22Rv1 (cell line): Measurements from ENCODE around the gene DDB1.
A peak's percentile ranks its signal among the peaks of the same experiment; 100 is the strongest.

Experiments used
- H3K27ac ChIP-seq: fragments of 450-650 bp; 2 replicates; pipeline ENCODE4 v1.5.1; 2017
- ZFX ChIP-seq: fragments of 450-650 bp; IDR thresholded peaks from 2 replicates; pipeline ENCODE4 v1.6.1; 2017; ENCODE audit warnings: antibody characterized with exemption, borderline replicate concordance
- TF ChIP-seq, protein P1 (sequence below): fragments of 450-650 bp; IDR thresholded peaks from 2 replicates; pipeline ENCODE4 v1.5.1; 2017; ENCODE audit warnings: mild to moderate bottlenecking

DDB1 gene

DNA sequence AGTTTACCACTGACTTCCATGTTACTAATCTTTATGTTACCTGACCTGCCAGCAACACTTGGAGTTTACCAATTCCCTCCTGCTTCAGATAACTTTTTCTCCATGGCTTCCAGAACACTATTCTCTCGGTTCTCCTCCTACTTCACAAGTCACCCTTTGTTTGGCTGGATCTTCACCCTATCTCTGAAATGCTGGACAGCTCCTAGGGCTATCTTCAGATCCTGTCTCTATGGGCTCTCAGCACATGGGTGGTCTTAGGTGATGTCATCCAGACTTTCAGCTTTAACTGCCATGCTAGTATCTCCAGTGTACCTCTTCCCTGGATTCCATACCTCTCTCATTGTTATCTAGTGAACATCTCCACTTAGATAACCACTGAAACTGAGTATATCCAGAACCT is 25.6 kb downstream of the DDB1 start:
- TF ChIP-seq ZFX: no peak
- TF ChIP-seq, protein P1, sequence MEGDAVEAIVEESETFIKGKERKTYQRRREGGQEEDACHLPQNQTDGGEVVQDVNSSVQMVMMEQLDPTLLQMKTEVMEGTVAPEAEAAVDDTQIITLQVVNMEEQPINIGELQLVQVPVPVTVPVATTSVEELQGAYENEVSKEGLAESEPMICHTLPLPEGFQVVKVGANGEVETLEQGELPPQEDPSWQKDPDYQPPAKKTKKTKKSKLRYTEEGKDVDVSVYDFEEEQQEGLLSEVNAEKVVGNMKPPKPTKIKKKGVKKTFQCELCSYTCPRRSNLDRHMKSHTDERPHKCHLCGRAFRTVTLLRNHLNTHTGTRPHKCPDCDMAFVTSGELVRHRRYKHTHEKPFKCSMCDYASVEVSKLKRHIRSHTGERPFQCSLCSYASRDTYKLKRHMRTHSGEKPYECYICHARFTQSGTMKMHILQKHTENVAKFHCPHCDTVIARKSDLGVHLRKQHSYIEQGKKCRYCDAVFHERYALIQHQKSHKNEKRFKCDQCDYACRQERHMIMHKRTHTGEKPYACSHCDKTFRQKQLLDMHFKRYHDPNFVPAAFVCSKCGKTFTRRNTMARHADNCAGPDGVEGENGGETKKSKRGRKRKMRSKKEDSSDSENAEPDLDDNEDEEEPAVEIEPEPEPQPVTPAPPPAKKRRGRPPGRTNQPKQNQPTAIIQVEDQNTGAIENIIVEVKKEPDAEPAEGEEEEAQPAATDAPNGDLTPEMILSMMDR: no peak
- no peak overlapping the region for H3K27ac ChIP-seq

DNA sequence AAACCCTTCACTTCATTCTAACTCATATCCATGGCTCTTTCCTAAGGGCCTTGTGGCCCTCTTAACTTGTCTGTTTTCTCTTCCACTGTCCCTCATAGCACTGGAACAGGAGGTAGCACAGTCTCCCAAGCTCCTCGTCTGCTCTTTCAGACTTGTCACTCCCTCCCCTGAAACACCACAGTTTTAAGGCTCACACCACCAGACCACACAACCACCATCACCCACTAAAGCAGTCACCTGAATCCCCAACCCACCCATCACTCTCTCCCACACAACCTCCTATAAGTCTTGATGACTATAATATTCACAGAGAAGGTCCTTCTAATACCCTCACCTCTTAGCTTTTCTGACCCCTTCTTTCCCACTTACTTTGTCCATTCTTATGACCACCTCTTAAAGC is 26.7 kb downstream of the DDB1 start:
- no peak for TF ChIP-seq ZFX
- TF ChIP-seq, protein P1: no peak
- no peak overlapping the region for H3K27ac ChIP-seq

DNA sequence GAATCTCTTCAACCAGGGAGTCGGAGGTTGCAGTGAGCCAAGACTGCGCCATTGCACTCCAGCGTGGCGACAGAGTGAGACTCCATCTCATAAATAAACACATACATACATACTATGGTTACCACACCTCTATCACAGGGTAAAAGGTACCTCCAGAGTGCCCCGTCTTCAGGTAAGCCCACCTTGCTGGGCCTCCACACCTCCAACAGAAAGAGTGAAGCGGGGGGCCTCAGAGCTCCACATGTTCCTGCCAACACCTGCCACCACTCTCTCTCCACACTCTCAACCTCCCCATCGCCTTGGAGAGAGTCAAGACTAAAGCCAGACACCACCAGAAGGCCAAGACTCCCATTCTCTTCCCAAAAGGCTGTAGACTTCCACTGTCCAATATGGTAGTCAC is 27.5 kb downstream of the DDB1 start:
- no peak for TF ChIP-seq ZFX
- TF ChIP-seq, protein P1: no peak
- no peak overlapping the region for H3K27ac ChIP-seq

DNA sequence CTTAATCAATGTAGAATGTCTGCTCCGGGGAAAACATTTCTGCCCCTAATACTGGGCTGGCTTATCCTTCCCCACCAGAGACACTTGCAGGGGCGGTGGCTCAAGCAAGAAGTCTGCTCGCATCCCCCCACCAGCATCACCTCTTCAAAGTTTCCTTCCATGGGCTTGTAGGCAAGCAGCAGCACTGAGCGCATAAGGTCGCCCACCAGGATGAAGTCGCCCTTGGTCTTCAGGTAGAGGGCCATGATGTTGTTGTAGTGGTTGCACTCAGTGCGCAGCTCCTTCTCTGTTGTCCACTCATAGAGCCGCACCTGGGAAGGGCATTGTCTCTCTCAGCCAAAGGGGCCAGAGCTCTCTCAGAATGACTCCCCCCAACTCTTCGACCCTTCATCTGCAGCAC is 29.2 kb downstream of the DDB1 start:
- TF ChIP-seq, protein P1: no peak
- TF ChIP-seq ZFX: no peak

DNA sequence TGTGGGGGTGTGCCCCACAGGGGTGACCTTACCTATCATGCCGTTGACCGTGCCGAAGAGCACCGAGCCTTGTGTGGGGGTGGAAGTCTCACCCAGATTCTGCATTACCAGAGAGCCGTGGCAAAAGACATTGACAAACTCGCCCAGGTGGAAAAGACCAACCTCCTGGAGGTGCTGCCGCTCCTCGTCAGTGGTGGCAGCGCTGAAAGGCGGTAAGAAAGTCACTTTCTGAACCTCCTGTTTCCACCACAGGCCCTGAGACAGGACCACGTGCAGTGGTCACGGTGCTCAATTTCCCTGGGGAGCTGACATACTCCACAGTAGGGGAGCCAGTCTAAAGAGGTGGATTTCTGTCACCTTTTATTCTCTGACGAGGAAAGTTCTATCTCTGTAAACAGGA is 30.4 kb downstream of the DDB1 start:
- H3K27ac ChIP-seq: no peak overlapping the region
- TF ChIP-seq, protein P1: no peak
- TF ChIP-seq ZFX: no peak

More for the DNA sequence above, 29.2 kb downstream of the DDB1 start:
- H3K27ac ChIP-seq: no peak overlapping the region

DNA sequence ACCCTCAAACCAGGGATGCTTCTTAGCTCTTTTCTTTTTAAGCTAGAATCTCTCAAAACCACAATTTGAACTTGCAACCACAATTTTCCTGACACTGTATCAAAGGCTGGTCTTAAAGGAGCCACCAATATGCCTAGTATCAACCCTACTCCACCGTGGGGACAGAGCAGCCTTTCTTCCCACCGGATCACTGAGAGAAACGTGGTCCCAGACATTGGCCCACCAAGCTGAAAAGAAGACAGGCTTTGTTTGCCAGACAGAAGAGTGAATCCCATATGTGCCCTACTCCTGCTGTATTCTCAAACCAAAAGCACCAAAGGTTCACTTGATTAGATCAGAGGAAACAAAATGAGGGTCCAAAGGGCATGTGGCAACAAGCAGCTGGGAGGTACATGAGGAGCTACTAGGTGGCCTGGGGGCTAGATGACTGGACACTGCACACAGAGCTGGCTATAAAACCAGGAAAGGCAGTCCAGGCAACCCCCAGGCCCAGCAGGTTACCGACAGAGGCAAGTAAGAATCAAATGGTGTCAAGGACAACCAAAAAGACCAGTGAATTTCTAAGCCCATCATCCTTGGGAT is 34.2 kb downstream of the DDB1 start:
- TF ChIP-seq ZFX: no peak
- TF ChIP-seq, protein P1: no peak
- H3K27ac ChIP-seq: peak overlapping the region; percentile 39

DNA sequence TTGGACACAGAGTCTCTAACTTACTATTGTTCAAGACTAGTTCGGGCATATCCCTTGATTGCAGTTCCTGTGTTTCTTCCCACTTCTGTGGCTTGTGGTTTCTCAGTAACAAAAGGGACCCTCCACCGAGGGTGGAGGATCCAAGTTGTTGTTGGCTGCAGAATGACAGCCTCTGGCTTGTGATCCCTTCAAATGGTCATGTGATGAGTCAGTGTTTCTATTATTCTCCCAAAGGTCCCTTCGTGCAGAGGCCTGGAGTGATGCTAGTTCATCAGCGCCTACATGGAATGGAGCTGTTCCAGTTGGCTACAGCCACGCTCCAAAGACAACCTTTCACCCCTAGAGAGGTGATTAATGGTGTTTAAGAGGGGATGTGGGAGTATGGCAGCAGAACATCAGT is 35.2 kb downstream of the DDB1 start:
- TF ChIP-seq, protein P1: no peak
- TF ChIP-seq ZFX: no peak
- H3K27ac ChIP-seq: peak overlapping the region; percentile 39
